Kidney (tissue), 14 donors: Measurements from ENCODE around the gene CYP2W1. TPM values are rescaled to one million over a fixed set of nuclear protein-coding genes. Genes with fewer than 3 reads are reported as not detected.
A peak's percentile ranks its signal among the peaks of the same experiment; 100 is the strongest.

ENCODE experiments used
- DNase-seq, 5 donors: peaks; one replicate each; pipeline ENCODE4 v3.0.0-alpha.2; 2013 to 2020
- FAIRE-seq: peaks from 2 replicates; lab custom pipeline; 2012; peaks lifted over from hg19 to GRCh38; lab: Jason Lieb, UNC
- H3K27ac ChIP-seq, 2 donors: one replicate each; pipeline ENCODE4 v1.7.0; 2013; ENCODE audit warnings: low read depth in 2 of 2, low read length in 2 of 2, inconsistent platforms in 1 of 2
- H3K27me3 ChIP-seq: one replicate; pipeline ENCODE4 v1.7.1; 2013; ENCODE audit warnings: low read length, inconsistent platforms; ENCODE audit not compliant: control insufficient read depth, insufficient read depth
- H3K36me3 ChIP-seq, 3 donors: one replicate each; pipeline versions ENCODE4 v1.7.0 to v1.7.1; 2013; ENCODE audit warnings: low read length in 3 of 3, control low read depth in 1 of 3, inconsistent platforms in 1 of 3; ENCODE audit not compliant: insufficient read depth in 3 of 3, control insufficient read depth in 2 of 3
- H3K4me1 ChIP-seq, 3 donors: one replicate each; pipeline versions ENCODE4 v1.7.0 to v1.7.1; 2013; ENCODE audit warnings: low read length in 3 of 3, inconsistent platforms in 1 of 3, low read depth in 1 of 3; ENCODE audit not compliant: control insufficient read depth in 2 of 3, insufficient read depth in 2 of 3
- H3K4me3 ChIP-seq, 3 donors: one replicate each; pipeline versions ENCODE4 v1.7.0 to v1.8.1; 2013; ENCODE audit warnings: low read length in 3 of 3, control low read depth in 1 of 3, inconsistent platforms in 1 of 3
- H3K9ac ChIP-seq, 3 donors: one replicate each; pipeline versions ENCODE4 v1.7.0 to v1.7.1; 2013; ENCODE audit warnings: low read length in 3 of 3, control low read depth in 1 of 3, inconsistent platforms in 1 of 3
- H3K9me3 ChIP-seq, 3 donors: one replicate each; pipeline versions ENCODE4 v1.7.0 to v1.7.1; 2013; ENCODE audit warnings: low read length in 3 of 3, control low read depth in 1 of 3, inconsistent platforms in 1 of 3; ENCODE audit not compliant: control insufficient read depth in 2 of 3, insufficient read depth in 1 of 3
- intact Hi-C: fragments of 100-400 bp; cut with DNase I; formaldehyde crosslinking; loops from one replicate; pipeline ENCODE4 v1.11.1; 2022
- polyA plus RNA-seq: library from polyadenylated mRNA; stranded (reverse); fragments of 350-450 nt; fragmentation: Illumina TruSeq; extraction: RNeasy Lipid Tissue Mini Kit (QIAGEN cat#74804); gene quantifications from one replicate; pipeline ENCODE4 v1.2.3, GENCODE V29; 2014; ENCODE audit warnings: low read depth, low replicate concordance; ENCODE audit not compliant: insufficient read depth
- total RNA-seq: library from RNA; stranded (reverse); fragmentation: NEBNext Ultra II Directional; extraction: Animal tissue kit (Norgen Biotek cat#: 25700); gene quantifications from one replicate; pipeline ENCODE4 v1.2.1, GENCODE V29; 2021
- TF ChIP-seq, protein P1 (sequence below): IDR thresholded peaks from 3 replicates; pipeline ENCODE4 v1.5.1; 2012; ENCODE audit warnings: mild to moderate bottlenecking, moderate library complexity, borderline replicate concordance; ENCODE audit not compliant: insufficient read depth; ENCODE audit errors: extremely low read depth
- donor health status: control.
- donor health status: control.
- donor health status: control.
- donor health status: control.
- donor health status: control.
- donor health status: DM: yes; HTN: yes; CAD: no.
- donor health status: Normal renal cell carcinoma (clear cell type).

Gene CYP2W1
- total and polyA plus RNA-seq, 2 donors from 2014 or later = 0.13 to 0.17 TPM

DNA sequence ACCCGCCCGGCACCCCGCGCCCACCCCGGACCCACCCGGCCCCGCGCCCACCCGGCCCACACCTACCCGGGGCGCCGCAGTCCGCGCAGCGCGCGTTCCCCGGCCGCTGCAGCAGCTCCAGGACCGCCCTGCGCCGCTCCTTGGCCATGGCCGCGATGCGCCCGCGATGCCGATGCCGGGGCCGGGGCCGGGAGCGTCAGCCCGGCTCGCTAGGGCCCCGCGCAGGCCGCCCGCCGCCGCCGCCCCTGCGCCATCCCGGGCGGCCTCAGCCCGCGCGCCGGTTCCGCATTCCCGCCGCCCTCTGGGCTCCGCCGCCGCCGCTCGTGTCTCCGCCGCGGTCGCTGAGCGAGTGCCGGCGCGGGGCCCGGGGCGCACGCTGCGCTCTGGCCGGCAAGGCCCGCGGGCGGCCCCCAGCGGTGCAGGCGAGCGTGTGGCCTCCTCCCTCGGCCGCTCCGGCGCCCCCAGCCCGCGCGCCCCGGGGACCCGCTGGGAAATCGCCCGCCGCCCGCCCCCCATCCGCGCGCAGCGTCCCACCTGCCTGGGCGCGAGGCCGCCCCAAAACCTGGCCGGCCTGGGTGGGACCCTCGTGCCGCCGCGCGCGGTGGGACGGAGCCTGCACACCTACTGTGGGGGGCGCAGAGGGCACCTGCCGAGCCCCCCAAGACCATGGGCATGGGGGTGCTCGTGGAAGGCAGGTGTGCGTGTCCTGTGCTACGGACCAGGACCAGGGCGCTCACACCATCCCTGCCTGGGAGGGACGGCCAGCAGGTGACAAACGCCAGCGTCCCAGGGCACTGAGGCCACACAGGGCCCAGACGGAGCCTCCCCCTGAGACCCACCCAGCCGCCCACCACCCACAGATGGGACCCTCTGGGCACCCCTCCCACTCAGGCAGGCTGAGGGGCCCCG is 28.4 kb upstream of the CYP2W1 start, which contains the start of gene ADAP1:
Gene ADAP1 (minus strand): TSS at position 351 of the 909 bp plus-strand sequence. CDS start 203 bp downstream, at position 148.
- Histone ChIP-seq H3K4me3 (peak within 1 kb of the TSS in 1 of 3 donors; percentile 52), H3K4me1 (peaks cover 0 to 18% (median 0%) of the 10 kb centered on the region in 3 donors), H3K27me3 (no peaks in the 10 kb centered on the region), H3K9ac (peak within 1 kb of the TSS in 1 of 3 donors; percentile 40), H3K36me3 (no peaks in the 10 kb centered on the region), H3K9me3 (no peaks in the 10 kb centered on the region), H3K27ac (peak within 1 kb of the TSS; percentile 71 to 84)
- DNase-seq = peak in 4 of 5 donors; percentile 68 to 81 (median 76)
- intact Hi-C loops = no loop called here
- TF ChIP-seq, protein P1, sequence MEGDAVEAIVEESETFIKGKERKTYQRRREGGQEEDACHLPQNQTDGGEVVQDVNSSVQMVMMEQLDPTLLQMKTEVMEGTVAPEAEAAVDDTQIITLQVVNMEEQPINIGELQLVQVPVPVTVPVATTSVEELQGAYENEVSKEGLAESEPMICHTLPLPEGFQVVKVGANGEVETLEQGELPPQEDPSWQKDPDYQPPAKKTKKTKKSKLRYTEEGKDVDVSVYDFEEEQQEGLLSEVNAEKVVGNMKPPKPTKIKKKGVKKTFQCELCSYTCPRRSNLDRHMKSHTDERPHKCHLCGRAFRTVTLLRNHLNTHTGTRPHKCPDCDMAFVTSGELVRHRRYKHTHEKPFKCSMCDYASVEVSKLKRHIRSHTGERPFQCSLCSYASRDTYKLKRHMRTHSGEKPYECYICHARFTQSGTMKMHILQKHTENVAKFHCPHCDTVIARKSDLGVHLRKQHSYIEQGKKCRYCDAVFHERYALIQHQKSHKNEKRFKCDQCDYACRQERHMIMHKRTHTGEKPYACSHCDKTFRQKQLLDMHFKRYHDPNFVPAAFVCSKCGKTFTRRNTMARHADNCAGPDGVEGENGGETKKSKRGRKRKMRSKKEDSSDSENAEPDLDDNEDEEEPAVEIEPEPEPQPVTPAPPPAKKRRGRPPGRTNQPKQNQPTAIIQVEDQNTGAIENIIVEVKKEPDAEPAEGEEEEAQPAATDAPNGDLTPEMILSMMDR = peak; percentile 40
- FAIRE-seq = no peak

DNA sequence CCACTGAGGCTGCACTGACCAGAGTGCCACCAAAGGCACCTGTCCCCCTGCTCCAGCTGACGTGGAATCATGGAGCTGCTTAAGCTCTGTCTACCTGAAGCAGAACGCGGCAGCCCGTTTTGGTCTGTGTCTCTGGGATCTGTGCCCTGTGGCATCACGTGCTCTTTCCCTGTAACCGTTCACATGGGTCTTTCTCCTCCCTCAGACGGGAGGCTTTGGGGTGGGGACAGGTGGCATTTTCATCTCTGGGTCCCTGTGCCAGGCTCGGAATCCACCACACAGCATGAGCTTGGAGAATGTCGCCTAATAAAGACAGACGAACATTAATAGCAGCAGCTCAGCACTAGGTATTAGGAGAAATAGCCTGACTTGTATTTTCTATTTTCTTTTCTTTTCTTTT is 26.9 kb upstream of the CYP2W1 start:
- intact Hi-C loops = no loop called here
- FAIRE-seq (no peak), DNase-seq (peak in 2 of 5 donors; percentile 37 to 46)
- TF ChIP-seq, protein P1 = no peak
- H3K36me3 ChIP-seq = no peaks in the 10 kb centered on the region
- no peaks in the 10 kb centered on the region for H3K9me3 ChIP-seq
- H3K27me3 ChIP-seq = no peaks in the 10 kb centered on the region
- no peak overlapping the region for H3K4me3 ChIP-seq
- peaks cover 0 to 18% (median 0%) of the 10 kb centered on the region in 3 donors for H3K4me1 ChIP-seq
- no peak overlapping the region for H3K27ac ChIP-seq
- no peak overlapping the region for H3K9ac ChIP-seq

DNA sequence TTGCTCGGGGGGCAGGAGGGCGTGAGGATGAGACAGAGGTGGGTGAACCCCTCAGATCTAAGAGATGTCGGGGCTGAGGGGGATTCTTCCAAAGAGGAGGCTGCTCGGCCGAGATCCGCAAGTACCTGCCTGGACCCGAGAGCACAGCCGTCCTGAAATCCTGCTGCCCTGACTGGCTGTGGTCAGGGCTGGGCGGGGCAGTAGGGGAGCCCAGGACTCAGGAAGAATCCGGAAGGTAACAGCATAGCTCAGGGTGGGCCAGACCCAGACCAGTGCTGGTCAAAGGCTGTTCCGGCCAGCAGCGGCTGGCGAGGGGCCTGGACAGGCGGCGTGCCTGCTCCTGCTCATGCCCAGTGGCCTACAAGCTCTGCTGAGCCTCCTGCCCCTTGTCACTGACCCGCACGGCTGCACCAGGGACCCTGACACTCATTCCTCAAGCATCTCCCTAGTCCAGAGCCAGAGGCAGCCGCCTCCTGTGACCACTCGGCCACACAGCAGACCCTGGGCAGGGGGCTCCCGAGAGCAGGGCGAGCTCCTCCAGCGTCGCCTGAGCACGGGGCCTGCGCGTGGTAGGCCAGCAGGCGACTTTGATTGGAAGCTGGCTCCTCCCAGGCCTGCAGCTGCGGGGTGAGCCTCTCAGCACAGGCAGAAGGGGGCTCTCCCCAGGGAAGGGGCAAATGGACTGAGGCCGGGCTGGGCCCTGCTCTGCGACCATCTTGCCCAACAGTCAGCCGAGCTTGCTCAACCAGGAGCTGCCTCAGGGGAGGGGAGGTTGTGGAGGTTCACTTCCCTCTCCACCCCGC is 25.4 kb upstream of the CYP2W1 start:
- DNase-seq = peak in 2 of 5 donors; percentile 63 to 81
- intact Hi-C loops = no loop called here
- H3K4me1 ChIP-seq = peaks cover 0 to 18% (median 0%) of the 10 kb centered on the region in 3 donors

More for the DNA sequence above, 25.4 kb upstream of the CYP2W1 start:
- TF ChIP-seq, protein P1 = no peak
- no peak overlapping the region for H3K9ac ChIP-seq
- H3K27ac ChIP-seq = peak overlapping the region; percentile 40 to 65
- no peak for FAIRE-seq
- no peak overlapping the region for H3K4me3 ChIP-seq
- H3K36me3 ChIP-seq = no peaks in the 10 kb centered on the region
- no peaks in the 10 kb centered on the region for H3K9me3 ChIP-seq
- no peaks in the 10 kb centered on the region for H3K27me3 ChIP-seq
